ENCODE data around the gene UBTF.

The UBTF gene

DNA sequence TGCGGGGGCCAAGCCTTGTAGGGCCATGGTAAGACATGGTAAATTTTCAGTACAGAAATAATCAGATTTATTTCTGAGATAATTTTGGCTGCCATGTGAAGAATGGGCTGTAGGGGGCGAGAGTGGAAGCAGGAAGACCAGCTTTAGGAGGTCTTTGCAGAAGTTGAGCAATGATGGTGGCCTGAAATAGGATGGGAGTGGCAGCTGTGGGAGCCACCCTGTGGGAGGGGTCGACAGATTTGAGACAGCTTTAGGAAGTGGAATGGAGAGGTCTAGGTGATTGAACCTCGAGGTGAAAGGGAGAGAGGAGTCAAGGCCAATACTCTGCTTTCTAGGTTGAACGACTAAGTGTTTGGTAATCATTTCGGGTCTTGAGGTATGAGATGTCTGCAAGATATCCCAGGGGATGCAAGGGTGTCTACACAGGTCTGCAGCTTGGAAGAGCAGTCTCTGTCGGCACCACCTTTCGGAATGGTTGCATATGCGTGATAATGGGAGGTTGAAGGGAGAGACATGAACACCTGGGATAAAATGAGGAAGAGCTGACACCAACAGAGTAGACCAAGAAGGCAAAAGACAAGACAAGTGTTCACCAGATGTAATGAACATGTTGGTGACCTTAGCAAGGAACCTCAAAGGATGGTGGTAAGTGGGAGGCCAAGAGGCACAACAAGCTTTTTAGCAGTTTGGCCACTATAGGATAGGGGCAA is 15.6 kb downstream of the UBTF start:
- no peak overlapping the region for H3K4me3 ChIP-seq (ENCODE audit: control insufficient read depth, low read depth, low read length)
- DNase-seq (ENCODE audit: low read depth), result no peak
- TF ChIP-seq, protein P1, sequence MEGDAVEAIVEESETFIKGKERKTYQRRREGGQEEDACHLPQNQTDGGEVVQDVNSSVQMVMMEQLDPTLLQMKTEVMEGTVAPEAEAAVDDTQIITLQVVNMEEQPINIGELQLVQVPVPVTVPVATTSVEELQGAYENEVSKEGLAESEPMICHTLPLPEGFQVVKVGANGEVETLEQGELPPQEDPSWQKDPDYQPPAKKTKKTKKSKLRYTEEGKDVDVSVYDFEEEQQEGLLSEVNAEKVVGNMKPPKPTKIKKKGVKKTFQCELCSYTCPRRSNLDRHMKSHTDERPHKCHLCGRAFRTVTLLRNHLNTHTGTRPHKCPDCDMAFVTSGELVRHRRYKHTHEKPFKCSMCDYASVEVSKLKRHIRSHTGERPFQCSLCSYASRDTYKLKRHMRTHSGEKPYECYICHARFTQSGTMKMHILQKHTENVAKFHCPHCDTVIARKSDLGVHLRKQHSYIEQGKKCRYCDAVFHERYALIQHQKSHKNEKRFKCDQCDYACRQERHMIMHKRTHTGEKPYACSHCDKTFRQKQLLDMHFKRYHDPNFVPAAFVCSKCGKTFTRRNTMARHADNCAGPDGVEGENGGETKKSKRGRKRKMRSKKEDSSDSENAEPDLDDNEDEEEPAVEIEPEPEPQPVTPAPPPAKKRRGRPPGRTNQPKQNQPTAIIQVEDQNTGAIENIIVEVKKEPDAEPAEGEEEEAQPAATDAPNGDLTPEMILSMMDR (IDR thresholded peaks at IDR 0.05; ENCODE audit: control insufficient read depth, insufficient read depth, low read depth, low read length, missing control alignments), result peak; percentile 74

DNA sequence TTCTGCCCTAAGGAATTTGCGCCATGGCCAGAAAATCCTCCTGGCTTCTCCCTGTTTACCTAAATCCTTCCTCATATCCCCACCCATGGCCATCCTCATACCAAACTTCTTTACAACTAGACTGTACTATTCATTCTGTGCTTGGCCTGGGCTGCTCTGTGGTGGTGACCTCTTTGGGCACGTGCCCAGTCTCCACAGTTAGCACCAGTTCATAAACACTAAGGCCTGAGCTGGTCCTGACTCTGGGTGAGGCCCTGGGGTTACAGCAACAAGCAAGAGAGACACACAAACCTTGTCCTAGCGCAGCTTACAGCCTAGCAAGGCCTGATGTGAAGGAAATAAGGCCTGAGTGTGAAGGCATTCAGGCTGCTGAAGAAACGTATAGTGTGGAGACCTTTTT is 16.7 kb downstream of the UBTF start:
- TF ChIP-seq, protein P1 (IDR thresholded peaks at IDR 0.05; ENCODE audit: control insufficient read depth, insufficient read depth, low read depth, low read length, missing control alignments), result no peak
- H3K4me3 ChIP-seq (ENCODE audit: control insufficient read depth, low read depth, low read length), result no peak overlapping the region
- no peak for DNase-seq (ENCODE audit: low read depth)

DNA sequence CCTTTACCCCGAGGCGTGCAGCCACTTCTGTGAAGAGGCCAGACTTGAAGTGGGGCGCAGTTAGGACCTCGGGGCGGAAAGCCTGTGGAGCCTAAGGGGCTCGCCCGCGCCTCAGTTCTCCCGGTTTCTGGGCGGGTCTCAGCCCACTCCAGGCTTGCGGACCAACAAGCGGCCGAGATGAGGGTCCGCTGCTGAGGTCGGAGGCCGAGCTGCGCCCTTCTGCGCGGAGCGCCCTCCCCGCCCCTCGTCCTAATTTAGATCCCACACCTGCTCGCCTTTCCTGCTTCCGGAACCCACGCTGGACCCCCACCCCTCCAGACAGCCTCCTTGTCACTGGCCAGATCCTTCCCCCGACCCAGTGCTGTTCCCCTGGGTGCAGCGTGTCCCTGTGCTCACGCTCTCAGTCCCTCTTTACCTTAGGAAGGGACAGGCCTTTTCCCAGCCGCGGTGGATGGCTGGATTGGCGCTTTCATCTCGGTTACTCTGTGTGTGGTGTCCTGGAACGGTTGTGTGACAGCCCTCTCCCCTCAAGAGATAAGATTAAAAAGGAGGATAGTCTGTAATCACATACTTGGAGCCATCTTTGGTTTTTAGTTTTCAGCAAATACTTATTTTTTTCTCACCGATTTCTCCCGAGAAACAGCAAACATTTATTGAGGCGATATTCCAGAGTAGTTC is 18.9 kb downstream of the UBTF start:
- H3K4me3 ChIP-seq (ENCODE audit: control insufficient read depth, low read depth, low read length), result peak overlapping the region; percentile 80
- DNase-seq (ENCODE audit: low read depth), result no peak
- TF ChIP-seq, protein P1 (IDR thresholded peaks at IDR 0.05; ENCODE audit: control insufficient read depth, insufficient read depth, low read depth, low read length, missing control alignments), result no peak

DNA sequence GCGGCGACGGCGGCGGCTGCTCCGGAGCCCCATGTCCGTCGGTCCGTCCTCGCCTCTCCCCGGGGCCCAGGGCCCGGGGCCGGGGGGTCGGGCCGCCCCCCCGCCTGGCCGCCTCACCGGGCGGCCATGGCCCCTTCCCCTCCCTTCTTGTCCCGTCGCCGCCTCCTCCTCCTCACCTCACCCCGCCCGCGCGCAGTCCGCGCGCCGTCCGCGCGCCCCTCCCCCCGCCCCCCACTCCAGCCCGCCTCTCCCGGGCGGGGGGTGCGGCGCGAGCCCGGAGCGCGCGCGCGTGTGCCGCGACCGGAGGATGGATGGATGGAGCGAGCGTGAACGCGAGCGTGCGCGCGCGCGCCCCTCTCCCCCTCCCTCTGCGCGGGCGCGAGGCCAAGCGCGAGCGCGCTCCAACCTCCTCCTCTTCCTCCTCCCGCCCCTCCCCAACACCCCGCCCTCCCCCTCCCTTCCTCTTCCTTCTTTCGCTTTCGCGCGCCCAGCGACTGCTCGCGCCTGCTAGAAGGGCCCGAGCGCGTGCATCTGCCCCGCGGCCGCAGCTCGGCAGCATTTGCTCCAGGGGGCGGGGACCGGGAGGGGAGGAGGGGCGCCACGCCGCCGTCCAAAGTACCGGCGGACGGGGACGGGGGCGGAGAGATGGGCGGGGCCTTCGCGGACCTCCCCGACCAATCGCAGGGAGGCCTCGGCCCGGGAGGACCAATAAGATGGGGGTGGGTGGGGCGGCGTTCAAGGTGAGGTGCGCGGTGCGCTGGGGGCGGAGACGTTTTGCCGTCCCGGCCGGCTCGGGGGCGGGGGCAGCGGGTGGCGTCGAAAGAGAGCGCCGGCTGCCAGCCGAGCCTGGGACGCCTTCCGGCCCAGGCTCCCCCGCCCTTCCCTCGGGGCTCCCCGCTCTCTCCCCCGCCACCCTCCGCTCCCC is 19.7 kb downstream of the UBTF start, which contains the start of gene ATXN7L3:
TSS of gene ATXN7L3 (minus strand) at position 332 of the 925 bp plus-strand sequence. CDS start 1,814 bp downstream, outside the sequence.
- TF ChIP-seq, protein P1 (IDR thresholded peaks at IDR 0.05; ENCODE audit: control insufficient read depth, insufficient read depth, low read depth, low read length, missing control alignments), result no peak
- peak within 1 kb of the TSS; percentile 91 for H3K4me3 ChIP-seq (ENCODE audit: control insufficient read depth, low read depth, low read length)

DNA sequence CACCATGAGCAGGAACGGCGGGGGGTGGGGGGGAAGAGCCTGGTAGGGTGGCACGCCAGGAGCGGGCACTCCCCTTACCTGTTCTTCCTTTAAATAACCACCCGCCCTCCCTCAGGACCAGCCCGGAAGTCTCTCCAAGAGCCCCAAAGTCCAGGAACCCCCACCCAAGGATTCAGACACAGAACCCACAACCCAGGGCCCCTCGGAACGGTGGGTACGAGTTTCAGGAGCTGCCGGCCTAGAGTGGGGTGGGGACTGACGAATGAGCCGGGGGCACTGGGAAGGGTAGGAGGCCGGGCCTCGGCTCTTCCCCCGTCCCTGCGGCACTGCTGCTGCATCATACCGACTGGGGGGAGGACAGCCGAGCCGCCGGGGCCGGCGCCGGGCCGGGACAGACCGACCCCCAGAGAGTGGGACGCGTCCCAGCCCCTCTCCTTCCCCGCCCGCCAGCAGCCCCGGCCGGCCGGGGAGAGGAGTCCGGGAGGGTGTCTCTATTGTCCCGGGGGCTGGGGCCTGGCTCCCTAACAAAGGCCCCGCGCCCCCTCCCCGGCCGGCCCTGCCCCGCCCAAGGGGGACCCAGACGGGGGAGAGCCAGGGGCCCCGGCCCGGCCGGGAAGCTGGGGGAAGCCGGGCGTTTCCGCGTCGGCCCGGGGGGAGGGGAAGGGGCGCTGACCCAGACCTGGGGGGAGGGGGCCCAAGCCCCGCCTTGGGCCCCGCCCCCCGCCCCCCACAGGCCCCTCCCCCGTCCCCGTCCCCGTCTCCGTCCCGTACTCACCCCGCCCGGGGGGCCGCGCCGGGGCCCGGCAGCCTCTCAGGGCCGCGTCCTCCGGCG is 20.5 kb downstream of the UBTF start:
- no peak for DNase-seq (ENCODE audit: low read depth)
- H3K4me3 ChIP-seq (ENCODE audit: control insufficient read depth, low read depth, low read length), result peak overlapping the region; percentile 91
- TF ChIP-seq, protein P1 (IDR thresholded peaks at IDR 0.05; ENCODE audit: control insufficient read depth, insufficient read depth, low read depth, low read length, missing control alignments), result no peak

More for the DNA sequence above, 19.7 kb downstream of the UBTF start, which contains the start of gene ATXN7L3:
- peak; percentile 90 for DNase-seq (ENCODE audit: low read depth)

Measured in AG09309 (cell line).